Left renal cortex interstitium (tissue), 4 donors: Measurements from ENCODE around the gene LBHD1. TPM values are rescaled to one million over a fixed set of nuclear protein-coding genes. Genes with fewer than 3 reads are reported as not detected.
A peak's percentile ranks its signal among the peaks of the same experiment; 100 is the strongest.
"Not testable (repeated sequence)": the region's sequence is repeated elsewhere in the genome, so short reads cannot be mapped to it uniquely, and the experiment has no call there.

ENCODE experiments used
- DNase-seq, 4 donors: peaks; one replicate each; pipeline ENCODE4 v3.0.0-alpha.2; 2013; ENCODE audit warnings: low read depth in 4 of 4, low spot score in 2 of 4, missing footprints in 1 of 4
- polyA plus RNA-seq, 4 donors: library from polyadenylated mRNA; unstranded; fragments of 120-200 nt; gene quantifications; one replicate each; pipeline ENCODE4 v1.2.1, GENCODE V29; 2013; ENCODE audit not compliant: insufficient read length in 4 of 4

The LBHD1 gene
- polyA plus RNA-seq, 4 donors: 5.3 to 12.9 (median 9.0) TPM

- DNase-seq: no peak
Measured at GRCh38 chr11:62694455-62695167, 22.5 kb upstream of the LBHD1 start.

GRCh38 chr11:62693624-62694023 is 21.6 kb upstream of the LBHD1 start:
- DNase-seq: not testable (repeated sequence)

GRCh38 chr11:62689421-62690183 is 17.5 kb upstream of the LBHD1 start, which contains the start of gene LRRN4CL:
LRRN4CL (minus strand) TSS chr11:62689530; CDS start chr11:62688508, 1,022 bp downstream.
- no peak for DNase-seq

GRCh38 chr11:62688491-62688890 is 16.4 kb upstream of the LBHD1 start:
- no peak for DNase-seq

GRCh38 chr11:62687508-62688396 is 15.7 kb upstream of the LBHD1 start:
- DNase-seq: no peak

GRCh38 chr11:62682518-62682917 is 10.5 kb upstream of the LBHD1 start:
- DNase-seq: no peak

- no peak for DNase-seq
Measured at GRCh38 chr11:62680825-62681240, 8.8 kb upstream of the LBHD1 start.

GRCh38 chr11:62678770-62679696 is 7.0 kb upstream of the LBHD1 start, which contains the start of gene UBXN1:
UBXN1 (minus strand) TSS chr11:62679073; CDS start chr11:62678923, 150 bp downstream.
- DNase-seq: peak in 2 of 4 donors; percentile 74 to 75

- no peak for DNase-seq
Measured at GRCh38 chr11:62678433-62678769, 6.3 kb upstream of the LBHD1 start.

GRCh38 chr11:62677714-62678113 is 5.6 kb upstream of the LBHD1 start:
- DNase-seq: no peak

GRCh38 chr11:62677156-62677555 is 5.1 kb upstream of the LBHD1 start:
- DNase-seq: no peak

- DNase-seq: no peak
Measured at GRCh38 chr11:62676698-62677097, 4.6 kb upstream of the LBHD1 start.

GRCh38 chr11:62675415-62675814 is 3.3 kb upstream of the LBHD1 start:
- DNase-seq: not testable (repeated sequence)

GRCh38 chr11:62673196-62673525 is 1.1 kb upstream of the LBHD1 start:
- DNase-seq: no peak

- no peak for DNase-seq
Measured at GRCh38 chr11:62671236-62671607, 845 bp downstream of the LBHD1 start.

- no peak for DNase-seq
Measured at GRCh38 chr11:62669420-62670161, 2.5 kb downstream of the LBHD1 start.

- DNase-seq: no peak
Measured at GRCh38 chr11:62667460-62667859, 4.6 kb downstream of the LBHD1 start.

- DNase-seq: no peak
Measured at GRCh38 chr11:62666259-62666926, 5.7 kb downstream of the LBHD1 start.
